KMS-11 (cell line): ENCODE measurements around the gene PEF1.

Experiments used
- H2AFZ ChIP-seq: fragments of 200-600 bp; sonication (generic); 2 replicates; pipeline ENCODE4 v1.6.1; 2016; ENCODE audit warnings: antibody characterized with exemption, mixed run types, low read depth
- H3K27ac ChIP-seq: fragments of 200-600 bp; sonication (generic); 2 replicates; pipeline ENCODE4 v1.6.1; 2016; ENCODE audit warnings: mild to moderate bottlenecking, mixed run types
- H3K27me3 ChIP-seq: fragments of 200-600 bp; sonication (generic); 2 replicates; pipeline ENCODE4 v1.6.1; 2017; ENCODE audit warnings: mild to moderate bottlenecking, low read depth, mixed run types, moderate library complexity; ENCODE audit not compliant: insufficient read depth
- H3K36me3 ChIP-seq: fragments of 200-600 bp; sonication (generic); 2 replicates; pipeline ENCODE4 v1.6.1; 2017; ENCODE audit warnings: mild to moderate bottlenecking, mixed run types; ENCODE audit not compliant: insufficient read depth
- H3K4me1 ChIP-seq: fragments of 200-600 bp; sonication (generic); 2 replicates; pipeline ENCODE4 v1.6.1; 2016; ENCODE audit warnings: mild to moderate bottlenecking, low read depth, mixed run types; ENCODE audit not compliant: poor library complexity, severe bottlenecking
- H3K4me2 ChIP-seq: fragments of 200-600 bp; sonication (generic); 2 replicates; pipeline ENCODE4 v1.7.0; 2016; ENCODE audit warnings: mild to moderate bottlenecking, mixed run types
- H3K4me3 ChIP-seq: fragments of 200-600 bp; sonication (generic); IDR thresholded peaks from 2 replicates; pipeline ENCODE4 v1.6.1; 2017; ENCODE audit warnings: low read depth, low read length, mixed read lengths; ENCODE audit not compliant: insufficient read depth
- H3K79me2 ChIP-seq: fragments of 200-600 bp; sonication (generic); 2 replicates; pipeline ENCODE4 v1.6.1; 2016; ENCODE audit warnings: low read depth, mixed run types; ENCODE audit not compliant: insufficient read depth
- H3K9ac ChIP-seq: fragments of 200-600 bp; sonication (generic); 2 replicates; pipeline ENCODE4 v1.6.1; 2016; ENCODE audit warnings: mild to moderate bottlenecking, mixed run types
- H4K20me1 ChIP-seq: fragments of 200-600 bp; sonication (generic); 2 replicates; pipeline ENCODE4 v1.6.1; 2016; ENCODE audit warnings: mild to moderate bottlenecking, mixed run types; ENCODE audit not compliant: insufficient read depth
- TF ChIP-seq, protein P1 (sequence below): fragments of 200-600 bp; sonication (generic); conservative IDR thresholded peaks from 2 replicates; pipeline ENCODE4 v1.6.1; 2017; ENCODE audit warnings: low read depth, mild to moderate bottlenecking, antibody characterized with exemption, low read length, moderate library complexity, mixed read lengths

Gene PEF1, protein sequence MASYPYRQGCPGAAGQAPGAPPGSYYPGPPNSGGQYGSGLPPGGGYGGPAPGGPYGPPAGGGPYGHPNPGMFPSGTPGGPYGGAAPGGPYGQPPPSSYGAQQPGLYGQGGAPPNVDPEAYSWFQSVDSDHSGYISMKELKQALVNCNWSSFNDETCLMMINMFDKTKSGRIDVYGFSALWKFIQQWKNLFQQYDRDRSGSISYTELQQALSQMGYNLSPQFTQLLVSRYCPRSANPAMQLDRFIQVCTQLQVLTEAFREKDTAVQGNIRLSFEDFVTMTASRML

DNA sequence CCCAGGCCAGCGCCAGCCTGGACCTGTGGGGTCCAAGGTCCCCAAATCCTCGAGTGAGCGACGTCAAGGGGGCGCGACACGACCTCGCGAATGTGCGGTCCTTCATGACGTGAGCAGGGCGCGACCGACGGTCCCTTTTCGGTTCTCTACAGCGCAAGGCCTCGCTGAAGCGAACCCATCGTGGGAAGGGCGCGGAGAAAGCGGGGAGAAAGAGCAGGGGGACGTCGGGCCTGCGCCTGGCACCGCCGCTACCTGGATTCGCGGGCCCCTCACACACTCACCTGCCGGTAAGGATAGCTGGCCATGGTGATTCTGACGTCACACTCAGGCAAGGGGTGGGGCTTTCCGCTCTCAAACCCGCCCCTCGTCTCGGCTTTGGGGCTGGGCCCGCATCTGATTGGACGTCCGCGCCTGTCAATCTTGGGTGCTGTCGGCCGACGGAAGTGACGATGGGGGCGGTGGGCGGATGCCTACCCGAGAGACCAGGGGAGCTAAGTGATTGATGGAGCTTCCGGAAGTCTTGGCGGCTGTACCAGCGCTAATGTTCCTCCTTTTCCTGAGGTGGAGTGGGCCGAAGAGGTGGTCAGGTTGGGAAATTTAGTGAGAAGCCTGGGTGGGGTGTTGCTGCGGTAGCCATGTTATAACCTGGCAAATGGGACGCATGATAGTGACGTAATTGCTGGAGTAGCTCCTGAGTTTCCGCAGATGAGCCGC, at the start of gene PEF1:
Gene PEF1, minus strand, starts transcription at position 317 of the 714 bp plus-strand sequence. Its CDS starts 12 bp downstream, at position 305.
- H3K27me3 ChIP-seq = no peaks in the 10 kb centered on the region
- peak within 1 kb of the TSS; percentile 95 for H3K4me2 ChIP-seq
- peaks cover 15% of the 10 kb centered on the region for H3K4me1 ChIP-seq
- H3K4me3 ChIP-seq = peak within 1 kb of the TSS; percentile 98
- TF ChIP-seq, protein P1, sequence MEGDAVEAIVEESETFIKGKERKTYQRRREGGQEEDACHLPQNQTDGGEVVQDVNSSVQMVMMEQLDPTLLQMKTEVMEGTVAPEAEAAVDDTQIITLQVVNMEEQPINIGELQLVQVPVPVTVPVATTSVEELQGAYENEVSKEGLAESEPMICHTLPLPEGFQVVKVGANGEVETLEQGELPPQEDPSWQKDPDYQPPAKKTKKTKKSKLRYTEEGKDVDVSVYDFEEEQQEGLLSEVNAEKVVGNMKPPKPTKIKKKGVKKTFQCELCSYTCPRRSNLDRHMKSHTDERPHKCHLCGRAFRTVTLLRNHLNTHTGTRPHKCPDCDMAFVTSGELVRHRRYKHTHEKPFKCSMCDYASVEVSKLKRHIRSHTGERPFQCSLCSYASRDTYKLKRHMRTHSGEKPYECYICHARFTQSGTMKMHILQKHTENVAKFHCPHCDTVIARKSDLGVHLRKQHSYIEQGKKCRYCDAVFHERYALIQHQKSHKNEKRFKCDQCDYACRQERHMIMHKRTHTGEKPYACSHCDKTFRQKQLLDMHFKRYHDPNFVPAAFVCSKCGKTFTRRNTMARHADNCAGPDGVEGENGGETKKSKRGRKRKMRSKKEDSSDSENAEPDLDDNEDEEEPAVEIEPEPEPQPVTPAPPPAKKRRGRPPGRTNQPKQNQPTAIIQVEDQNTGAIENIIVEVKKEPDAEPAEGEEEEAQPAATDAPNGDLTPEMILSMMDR = no peak
- peak within 1 kb of the TSS; percentile 97 for H2AFZ ChIP-seq
- H3K27ac ChIP-seq = peak within 1 kb of the TSS; percentile 85
- no peaks in the 10 kb centered on the region for H3K36me3 ChIP-seq
- H3K9ac ChIP-seq = peak within 1 kb of the TSS; percentile 94
- H3K79me2 ChIP-seq = peaks cover 32% of the 10 kb centered on the region; the same call in 1 of the 2 replicates
- no peaks in the 10 kb centered on the region; the same call in 1 of the 2 replicates for H4K20me1 ChIP-seq

DNA sequence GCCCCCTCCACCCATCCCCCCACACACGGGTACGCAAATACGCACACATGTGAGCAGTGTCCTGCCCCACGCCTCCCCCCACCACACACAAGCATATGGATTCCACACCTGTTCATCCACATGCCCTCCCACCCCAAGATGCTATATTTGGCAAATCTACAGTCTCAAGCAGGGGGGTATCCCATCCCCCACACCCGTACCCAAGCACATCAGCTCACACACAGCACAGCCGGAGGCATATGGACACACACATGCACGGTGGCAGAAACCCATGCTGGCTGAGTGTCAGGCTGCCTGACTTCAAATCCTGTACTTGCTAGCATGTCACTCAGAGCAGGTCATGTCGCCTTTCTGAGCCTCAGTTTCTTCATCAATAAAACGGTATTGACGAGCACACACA, 48.6 kb upstream of the PEF1 start:
- no peak overlapping the region for H2AFZ ChIP-seq
- H3K79me2 ChIP-seq = no peaks in the 10 kb centered on the region
- H3K4me2 ChIP-seq = no peak overlapping the region
- no peak overlapping the region for H3K4me3 ChIP-seq
- no peaks in the 10 kb centered on the region for H3K36me3 ChIP-seq
- H3K27ac ChIP-seq = no peak overlapping the region
- no peak overlapping the region for H3K9ac ChIP-seq
- H3K4me1 ChIP-seq = no peaks in the 10 kb centered on the region
- TF ChIP-seq, protein P1 = no peak
- peaks cover 31% of the 10 kb centered on the region; the same call in 1 of the 2 replicates for H3K27me3 ChIP-seq
- H4K20me1 ChIP-seq = no peaks in the 10 kb centered on the region

DNA sequence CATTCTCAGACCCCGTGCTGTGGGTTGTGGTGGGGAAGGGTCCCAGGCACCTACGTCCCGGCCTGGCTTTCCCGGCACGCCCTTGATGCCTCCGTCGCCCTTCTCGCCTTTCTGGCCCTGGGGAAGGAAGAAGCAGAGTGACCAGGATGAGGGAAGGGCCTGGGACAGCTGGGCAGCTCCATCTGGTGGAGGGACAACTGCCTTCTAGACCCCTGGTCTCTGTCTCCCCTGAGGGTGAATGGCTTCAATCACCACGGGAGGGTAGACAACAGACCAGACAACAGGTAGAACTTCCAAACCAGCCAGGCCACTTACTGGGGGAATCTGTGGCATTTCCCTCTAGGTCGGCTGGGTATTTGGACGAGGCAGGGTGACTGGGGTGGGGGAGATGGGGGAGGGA, 47.3 kb upstream of the PEF1 start:
- Histone ChIP-seq H3K4me1 (no peaks in the 10 kb centered on the region), H3K36me3 (no peaks in the 10 kb centered on the region), H3K27me3 (peaks cover 44% of the 10 kb centered on the region; the same call in 1 of the 2 replicates), H2AFZ (no peak overlapping the region), H3K4me2 (no peak overlapping the region), H3K27ac (no peak overlapping the region), H3K79me2 (no peaks in the 10 kb centered on the region), H4K20me1 (no peaks in the 10 kb centered on the region), H3K9ac (no peak overlapping the region), H3K4me3 (no peak overlapping the region)
- TF ChIP-seq, protein P1 = no peak

DNA sequence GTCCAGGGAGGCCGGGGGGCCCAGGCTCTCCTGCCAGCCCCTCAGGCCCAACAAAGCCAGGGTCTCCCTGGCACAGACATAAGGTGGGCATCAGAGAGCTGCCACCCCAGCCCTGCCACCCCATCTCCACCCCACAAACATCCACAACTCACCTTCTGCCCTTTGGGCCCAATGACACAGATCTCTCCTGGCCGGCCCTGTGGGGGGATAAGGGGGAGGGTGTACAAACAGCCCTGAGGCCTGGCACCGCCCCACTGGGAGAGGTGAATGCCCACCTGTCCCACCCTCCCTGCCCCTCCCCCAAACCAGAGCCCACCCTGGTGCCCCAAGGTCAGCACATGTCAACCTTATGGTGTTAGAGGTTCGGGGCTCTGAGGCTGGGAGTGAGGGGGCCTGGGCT, 46.8 kb upstream of the PEF1 start:
- Histone ChIP-seq H3K36me3 (no peaks in the 10 kb centered on the region), H3K79me2 (no peaks in the 10 kb centered on the region), H3K9ac (no peak overlapping the region), H3K27me3 (peaks cover 49% of the 10 kb centered on the region; the same call in 1 of the 2 replicates), H3K4me3 (no peak overlapping the region), H3K4me2 (no peak overlapping the region), H3K27ac (no peak overlapping the region), H3K4me1 (no peaks in the 10 kb centered on the region), H2AFZ (no peak overlapping the region), H4K20me1 (no peaks in the 10 kb centered on the region)
- TF ChIP-seq, protein P1 = no peak
